Measurements from ENCODE around the gene SLC35F1. TPM values are rescaled to one million over a fixed set of nuclear protein-coding genes. Genes with fewer than 3 reads are reported as not detected.

SLC35F1 gene
- total RNA-seq, 1 donor from 2014 or later = 24.3 TPM

GRCh38 chr6:117918454-117918853 lies 11.4 kb downstream of the SLC35F1 start:
- TF ChIP-seq CTCF (IDR thresholded peaks at IDR 0.05) (peak; percentile 12), EZH2phosphoT487 (IDR thresholded peaks at IDR 0.05) (no peak)
- Histone ChIP-seq H3K9ac (no peak overlapping the region), H3F3A (ENCODE audit: low read depth) (peaks cover 35% of the 10 kb centered on the region), H3K4me2 (peak overlapping the region; percentile 85), H3K36me3 (no peaks in the 10 kb centered on the region), H3K4me3 (no peak overlapping the region), H3K27ac (no peak overlapping the region), H2AFZ (replicated peaks) (no peak overlapping the region), H4K20me1 (ENCODE audit: low read depth) (peaks cover 13% of the 10 kb centered on the region), H3K4me1 (peaks cover 21% of the 10 kb centered on the region), H3K27me3 (peaks cover 5% of the 10 kb centered on the region), H3K9me3 (ENCODE audit: low read depth) (no peaks in the 10 kb centered on the region), H3K79me2 (ENCODE audit: low read depth) (no peaks in the 10 kb centered on the region)
- Mint-ChIP-seq H3K9me3 (no peaks in the 10 kb centered on the region), H3K27me3 (ENCODE audit: insufficient read depth, low read depth) (no peaks in the 10 kb centered on the region), H3K27ac (no peak overlapping the region), H3K36me3 (peaks cover 2% of the 10 kb centered on the region), H3K4me1 (peaks cover 24% of the 10 kb centered on the region), H3K4me3 (no peak overlapping the region)
- no peak for DNase-seq (ENCODE audit: low spot score)

GRCh38 chr6:117919275-117919674 lies 12.2 kb downstream of the SLC35F1 start:
- no peak overlapping the region for H2AFZ ChIP-seq (replicated peaks)
- TF ChIP-seq EZH2 (IDR thresholded peaks at IDR 0.05) = no peak
- no peak for TF ChIP-seq CTCF (IDR thresholded peaks at IDR 0.05)
- no peak for TF ChIP-seq EZH2phosphoT487 (IDR thresholded peaks at IDR 0.05)
- no peaks in the 10 kb centered on the region for H3K9me3 ChIP-seq (ENCODE audit: low read depth)
- no peak overlapping the region for H3K27ac Mint-ChIP-seq
- peaks cover 5% of the 10 kb centered on the region for H3K27me3 ChIP-seq
- no peaks in the 10 kb centered on the region for H3K27me3 Mint-ChIP-seq (ENCODE audit: insufficient read depth, low read depth)
- H3F3A ChIP-seq (ENCODE audit: low read depth) = peaks cover 40% of the 10 kb centered on the region
- no peaks in the 10 kb centered on the region for H3K79me2 ChIP-seq (ENCODE audit: low read depth)
- peak; percentile 40 for DNase-seq (ENCODE audit: low spot score)
- H3K4me2 ChIP-seq = peak overlapping the region; percentile 85
- peak overlapping the region; percentile 63 for H3K4me3 ChIP-seq
- no peak overlapping the region for H3K9ac ChIP-seq
- peaks cover 24% of the 10 kb centered on the region for H3K4me1 Mint-ChIP-seq
- H3K4me1 ChIP-seq = peaks cover 21% of the 10 kb centered on the region
- H4K20me1 ChIP-seq (ENCODE audit: low read depth) = peaks cover 13% of the 10 kb centered on the region
- peaks cover 2% of the 10 kb centered on the region for H3K36me3 Mint-ChIP-seq
- H3K4me3 Mint-ChIP-seq = no peak overlapping the region
- H3K9me3 Mint-ChIP-seq = no peaks in the 10 kb centered on the region
- H3K36me3 ChIP-seq = no peaks in the 10 kb centered on the region
- peak overlapping the region; percentile 93 for H3K27ac ChIP-seq

GRCh38 chr6:117919775-117920729 lies 13.0 kb downstream of the SLC35F1 start:
- H3K4me1 Mint-ChIP-seq = peaks cover 24% of the 10 kb centered on the region

More at GRCh38 chr6:117919775-117920729, 13.0 kb downstream of the SLC35F1 start:
- peak overlapping the region; percentile 81 for H2AFZ ChIP-seq (replicated peaks)
- H3K27me3 ChIP-seq = peaks cover 5% of the 10 kb centered on the region
- no peaks in the 10 kb centered on the region for H3K27me3 Mint-ChIP-seq (ENCODE audit: insufficient read depth, low read depth)
- H3K27ac ChIP-seq = peak overlapping the region; percentile 93
- H4K20me1 ChIP-seq (ENCODE audit: low read depth) = peaks cover 13% of the 10 kb centered on the region
- peak; percentile 35 for TF ChIP-seq EZH2 (IDR thresholded peaks at IDR 0.05)
- TF ChIP-seq EZH2phosphoT487 (IDR thresholded peaks at IDR 0.05) = no peak
- peak overlapping the region; percentile 85 for H3K4me2 ChIP-seq
- H3K4me3 Mint-ChIP-seq = no peak overlapping the region
- no peak overlapping the region for H3K27ac Mint-ChIP-seq
- H3K79me2 ChIP-seq (ENCODE audit: low read depth) = no peaks in the 10 kb centered on the region
- H3K36me3 Mint-ChIP-seq = peaks cover 7% of the 10 kb centered on the region
- peaks cover 5% of the 10 kb centered on the region for H3K9me3 Mint-ChIP-seq
- no peaks in the 10 kb centered on the region for H3K36me3 ChIP-seq
- H3K4me3 ChIP-seq = peak overlapping the region; percentile 63
- H3K9ac ChIP-seq = peak overlapping the region; percentile 49
- peak; percentile 90 for DNase-seq (ENCODE audit: low spot score)
- H3K4me1 ChIP-seq = peaks cover 21% of the 10 kb centered on the region
- no peaks in the 10 kb centered on the region for H3K9me3 ChIP-seq (ENCODE audit: low read depth)
- peaks cover 40% of the 10 kb centered on the region for H3F3A ChIP-seq (ENCODE audit: low read depth)
